ENCODE data around the gene ANKRD35.

- TF ChIP-seq EP300 (IDR thresholded peaks at IDR 0.05; ENCODE audit: borderline replicate concordance in 1 of 2, low read depth in 2 of 2, low read length in 2 of 2) (no peak), CTBP2 (IDR thresholded peaks at IDR 0.05; ENCODE audit: borderline replicate concordance, insufficient read depth, insufficient read length, low read length) (no peak), TBP (IDR thresholded peaks at IDR 0.05; ENCODE audit: low read depth, low read length) (no peak), TAF1 (IDR thresholded peaks at IDR 0.05; ENCODE audit: low read depth, low read length) (no peak), JUND (IDR thresholded peaks at IDR 0.05; ENCODE audit: low read length) (no peak), CTCF (IDR thresholded peaks at IDR 0.05; ENCODE audit: control extremely low read depth in 1 of 3, insufficient read depth in 1 of 3, low read depth in 1 of 3, low read length in 3 of 3) (no peak)
Measured at GRCh38 chr1:145858238-145858900, 27.3 kb downstream of the ANKRD35 start.

All from H1 (cell line).